GM23338 (cell line): Measurements from ENCODE around the gene TNNT1.

Source experiments
- CTCF ChIP-seq, 2 experiments: fragments of 200-600 bp in 1 of 2; sonication (generic) in 1 of 2; conservative IDR thresholded peaks; 2 replicates each; pipeline versions ENCODE4 v1.5.1 to v1.6.1; 2016 to 2017; ENCODE audit warnings: antibody characterized with exemption in 2 of 2, low read depth in 2 of 2, mild to moderate bottlenecking in 2 of 2, moderate library complexity in 1 of 2
- EZH2phosphoT487 ChIP-seq: fragments of 200-600 bp; sonication (generic); IDR thresholded peaks from one replicate; pipeline ENCODE4 v1.8.1; 2018; ENCODE audit warnings: antibody characterized with exemption; ENCODE audit not compliant: unreplicated experiment
- REST ChIP-seq: IDR thresholded peaks from one replicate; pipeline ENCODE4 v1.6.1; 2018; ENCODE audit warnings: antibody characterized with exemption; ENCODE audit not compliant: unreplicated experiment

GRCh38 chr19:55109527-55110291 lies 39.3 kb downstream of the TNNT1 start:
- TF ChIP-seq REST (no peak), EZH2phosphoT487 (no peak), CTCF (conservative IDR thresholded peaks at IDR 0.05; ENCODE audit: low read depth in 2 of 2) (no peak)
